Central memory CD4-positive, alpha-beta T cell (primary cell): ENCODE measurements around the gene CACNA2D2.

Source experiments
- DNase-seq: peaks from one replicate; pipeline ENCODE4 v3.0.0; 2022

CACNA2D2 gene

DNA sequence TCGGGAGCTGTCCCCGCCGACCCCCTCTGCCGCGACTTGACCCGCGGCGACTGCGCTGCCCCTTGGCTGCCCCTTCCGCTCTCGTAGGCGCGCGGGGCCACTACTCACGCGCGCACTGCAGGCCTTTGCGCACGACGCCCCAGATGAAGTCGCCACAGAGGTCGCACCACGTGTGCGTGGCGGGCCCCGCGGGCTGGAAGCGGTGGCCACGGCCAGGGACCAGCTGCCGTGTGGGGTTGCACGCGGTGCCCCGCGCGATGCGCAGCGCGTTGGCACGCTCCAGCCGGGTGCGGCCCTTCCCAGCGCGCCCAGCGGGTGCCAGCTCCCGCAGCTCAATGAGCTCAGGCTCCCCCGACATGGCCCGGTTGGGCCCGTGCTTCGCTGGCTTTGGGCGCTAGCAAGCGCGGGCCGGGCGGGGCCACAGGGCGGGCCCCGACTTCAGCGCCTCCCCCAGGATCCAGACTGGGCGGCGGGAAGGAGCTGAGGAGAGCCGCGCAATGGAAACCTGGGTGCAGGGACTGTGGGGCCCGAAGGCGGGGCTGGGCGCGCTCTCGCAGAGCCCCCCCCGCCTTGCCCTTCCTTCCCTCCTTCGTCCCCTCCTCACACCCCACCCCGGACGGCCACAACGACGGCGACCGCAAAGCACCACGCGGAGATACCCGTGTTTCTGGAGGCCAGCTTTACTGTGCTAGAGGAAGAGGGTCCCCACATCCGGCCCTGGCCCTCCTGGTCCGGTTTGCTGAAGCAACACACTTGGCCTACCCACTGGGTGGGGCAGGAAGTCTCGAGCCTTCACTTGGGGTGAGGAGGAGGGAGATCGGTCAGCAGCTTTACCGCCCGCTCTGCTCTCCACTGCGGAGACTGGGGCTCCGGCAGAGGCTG, 162.7 kb downstream of the CACNA2D2 start, which contains the start of gene RASSF1:
Gene RASSF1 (minus strand): TSS at position 389 of the 882 bp plus-strand sequence. CDS start 31 bp downstream, at position 358.
- peak; percentile 50 for DNase-seq

DNA sequence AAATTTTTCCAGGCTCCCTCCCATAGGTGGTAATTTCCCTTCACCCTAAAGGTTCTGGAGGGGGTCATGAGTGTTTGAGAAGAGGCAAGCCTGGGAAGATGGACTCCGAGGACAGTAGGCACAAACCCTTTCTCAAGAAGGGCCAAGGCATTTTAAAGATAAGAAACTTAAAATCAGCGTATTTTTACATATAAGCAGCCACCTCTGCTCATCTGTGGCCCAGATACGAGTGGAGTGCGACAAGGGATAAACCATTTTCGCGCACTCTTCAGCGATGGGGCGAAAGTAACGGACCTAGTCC, 163.3 kb downstream of the CACNA2D2 start:
- no peak for DNase-seq

DNA sequence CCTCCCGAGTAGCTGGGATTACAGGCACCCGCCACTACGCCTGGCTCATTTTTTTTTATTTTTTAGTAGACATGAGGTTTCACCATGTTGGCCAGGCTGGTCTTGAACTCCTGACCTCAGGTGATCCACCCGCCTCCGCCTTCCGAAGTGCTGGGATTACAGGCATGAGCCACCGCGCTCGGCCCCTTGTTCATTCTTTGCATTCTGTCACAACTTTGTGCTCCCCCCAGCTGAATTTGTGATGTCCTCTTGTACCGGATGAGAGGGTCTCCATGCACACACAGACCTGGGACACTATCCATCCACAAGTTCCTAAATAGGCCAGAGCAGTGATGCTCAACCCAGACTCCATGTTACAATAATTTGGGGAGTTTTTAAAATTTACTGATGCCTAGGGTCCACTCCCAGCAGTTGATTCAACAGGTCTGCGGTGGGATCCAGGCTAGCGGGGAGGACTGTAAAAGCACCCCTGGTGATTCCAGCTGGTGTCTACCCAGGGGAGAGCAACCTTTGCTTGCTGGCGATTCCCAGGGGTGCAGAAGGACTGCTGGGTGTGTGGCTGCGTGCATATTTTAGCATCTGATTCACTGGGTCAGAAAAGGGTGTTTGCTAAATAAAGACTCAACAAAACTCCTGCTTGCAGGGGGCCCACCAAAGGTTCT, 163.8 kb downstream of the CACNA2D2 start:
- DNase-seq = no peak

- no peak for DNase-seq
These were observed 164.5 kb downstream of the CACNA2D2 start for GRCh38 chr3:50338965-50339364.

GRCh38 chr3:50337175-50337861, 166.1 kb downstream of the CACNA2D2 start:
- DNase-seq = peak; percentile 95

DNA sequence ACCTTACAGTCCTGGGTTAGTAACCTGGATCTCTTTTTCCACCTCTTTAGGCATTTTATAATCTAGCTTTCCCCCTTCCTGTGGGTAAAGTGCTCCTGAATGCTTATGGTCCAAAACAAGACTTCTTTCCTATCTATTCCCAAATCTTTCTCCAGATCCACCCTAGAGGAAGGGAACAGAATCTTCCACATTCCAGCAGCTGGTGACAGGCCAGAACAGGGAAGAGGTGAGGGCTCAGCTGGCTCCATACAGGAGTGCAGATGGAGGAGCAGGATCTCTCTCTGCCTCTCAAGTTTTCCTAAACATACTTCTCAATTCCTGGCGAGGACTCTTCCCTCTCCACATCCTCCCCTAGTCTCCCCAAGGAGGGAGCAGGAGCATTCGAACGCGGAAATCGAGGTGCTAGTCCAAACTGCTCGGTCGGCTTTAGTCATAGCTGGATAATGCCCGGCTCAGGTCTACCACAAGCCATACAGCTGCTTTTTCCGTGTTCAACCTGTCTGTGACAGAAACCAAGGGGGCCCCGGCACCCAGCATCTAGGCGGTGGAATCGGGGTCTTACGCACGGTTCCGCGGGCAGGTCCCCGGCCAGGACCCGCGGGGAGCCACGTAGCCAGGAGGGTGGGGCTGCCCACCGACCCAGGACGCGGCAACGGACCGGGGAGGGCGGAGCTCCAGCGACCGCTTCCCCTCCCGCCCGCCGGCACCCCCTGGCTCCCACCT, 166.8 kb downstream of the CACNA2D2 start:
- no peak for DNase-seq

DNA sequence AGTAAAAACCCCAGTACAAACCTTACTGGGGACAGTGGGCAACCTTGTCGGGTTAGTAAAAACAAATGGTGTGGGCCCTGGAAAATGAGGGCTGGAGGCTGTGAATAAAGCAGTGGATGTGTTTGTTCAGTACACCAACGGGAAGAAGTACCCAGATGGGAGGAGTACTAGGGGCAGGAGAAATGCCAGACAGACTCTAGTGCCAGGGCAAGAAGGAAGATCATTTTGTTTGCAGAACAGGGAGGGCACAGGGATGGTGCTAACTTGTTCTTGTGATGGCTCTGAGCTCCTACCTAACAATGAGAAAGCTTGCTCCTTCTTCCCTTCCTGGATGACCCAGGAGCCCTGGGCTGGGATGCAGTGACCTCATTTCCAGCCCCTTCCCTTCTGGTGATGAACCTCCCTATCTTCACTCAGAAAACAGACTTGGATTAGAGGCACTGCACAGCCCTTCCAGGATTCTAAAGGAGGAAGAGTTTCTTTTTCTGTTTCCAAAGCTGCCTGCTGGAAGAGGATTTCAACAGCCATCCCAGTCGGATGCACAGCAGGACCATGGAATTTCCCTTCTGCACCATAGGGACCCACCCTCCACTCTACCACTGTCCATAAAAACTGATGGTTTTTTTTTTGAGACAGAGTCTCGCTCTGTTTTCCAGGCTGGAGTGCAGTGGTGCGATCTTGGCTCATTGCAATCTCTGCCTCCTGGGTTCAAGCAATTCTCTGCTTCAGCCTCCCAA, 168.9 kb downstream of the CACNA2D2 start:
- DNase-seq = no peak

DNA sequence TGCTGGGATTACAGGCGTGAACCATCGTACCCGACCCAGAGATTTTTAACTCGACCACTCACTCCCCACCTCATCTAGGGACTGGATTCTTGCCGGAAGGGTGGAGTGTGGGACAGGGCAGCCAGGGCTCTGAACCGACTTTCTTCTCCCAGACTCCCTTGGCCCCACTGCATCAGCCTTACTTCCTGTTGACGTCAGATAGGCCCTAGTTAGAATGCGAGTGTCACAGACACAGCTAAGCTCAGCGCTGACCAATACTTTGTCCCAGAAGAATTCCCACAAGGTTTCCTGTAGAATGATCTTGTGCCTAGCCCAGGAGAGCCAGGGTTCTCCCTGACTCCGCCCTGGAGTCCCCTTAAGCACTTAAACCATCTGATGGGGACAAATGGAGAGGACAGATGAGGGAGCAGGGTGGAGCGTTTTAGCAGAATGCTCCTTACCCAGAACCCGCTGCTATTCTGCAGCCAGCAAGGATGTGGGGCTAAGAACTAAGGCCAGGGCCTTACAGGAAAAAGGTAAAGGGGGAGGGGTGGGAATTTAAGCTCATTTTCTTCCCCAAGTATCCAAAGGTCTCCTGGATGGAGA, 169.6 kb downstream of the CACNA2D2 start:
- DNase-seq = no peak

- DNase-seq = no peak
These were observed 172.0 kb downstream of the CACNA2D2 start for GRCh38 chr3:50331364-50331907.

- no peak for DNase-seq
These were observed 173.1 kb downstream of the CACNA2D2 start for GRCh38 chr3:50330330-50330729.

- DNase-seq = peak; percentile 91
These were observed 175.3 kb downstream of the CACNA2D2 start, which contains the start of gene TUSC2 for GRCh38 chr3:50327943-50328691. TUSC2 (minus strand) TSS chr3:50328223; CDS start chr3:50328099, 124 bp downstream.

GRCh38 chr3:50327129-50327528, 176.3 kb downstream of the CACNA2D2 start:
- no peak for DNase-seq

- DNase-seq = no peak
These were observed 177.3 kb downstream of the CACNA2D2 start for GRCh38 chr3:50326182-50326541.

- DNase-seq = no peak
These were observed 177.8 kb downstream of the CACNA2D2 start for GRCh38 chr3:50325497-50326181.

GRCh38 chr3:50325113-50325480, 178.3 kb downstream of the CACNA2D2 start:
- no peak for DNase-seq

DNA sequence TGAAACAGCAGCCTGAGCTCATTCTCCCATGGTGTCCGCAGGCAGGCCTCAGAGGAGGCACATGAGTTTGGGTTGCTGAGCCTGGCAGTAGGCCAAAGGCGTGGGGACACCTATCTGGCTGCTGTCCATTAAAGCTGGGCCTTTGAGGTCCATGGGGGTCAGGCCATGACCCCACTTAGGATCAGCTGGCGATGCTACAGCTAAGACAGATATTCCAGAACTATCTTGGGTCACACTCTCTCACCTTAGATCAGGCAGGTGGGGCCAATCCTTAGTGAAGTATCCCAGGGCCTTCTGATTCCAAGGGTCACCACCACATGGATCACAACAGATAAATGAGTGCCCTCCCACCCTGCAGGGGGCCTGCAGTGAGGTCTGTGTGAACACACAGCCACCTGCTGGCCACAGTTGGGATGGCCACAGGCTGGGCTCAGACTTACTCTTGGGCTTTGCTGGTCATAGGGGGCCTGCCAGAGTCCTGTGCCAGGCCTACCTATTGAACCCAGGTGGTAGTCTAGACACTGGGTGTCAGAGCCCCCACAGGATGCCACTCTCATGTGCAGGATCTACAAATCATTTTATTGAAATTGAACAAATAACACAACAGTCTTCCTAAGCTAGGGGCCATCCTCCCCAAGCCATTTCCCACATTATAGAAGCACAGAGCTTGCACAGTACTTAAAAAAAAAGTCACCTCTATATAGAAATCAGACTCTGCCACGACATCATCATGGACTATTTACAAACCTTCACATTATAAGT, 178.9 kb downstream of the CACNA2D2 start:
- peak; percentile 41 for DNase-seq

GRCh38 chr3:50323614-50324199, 179.7 kb downstream of the CACNA2D2 start:
- no peak for DNase-seq

DNA sequence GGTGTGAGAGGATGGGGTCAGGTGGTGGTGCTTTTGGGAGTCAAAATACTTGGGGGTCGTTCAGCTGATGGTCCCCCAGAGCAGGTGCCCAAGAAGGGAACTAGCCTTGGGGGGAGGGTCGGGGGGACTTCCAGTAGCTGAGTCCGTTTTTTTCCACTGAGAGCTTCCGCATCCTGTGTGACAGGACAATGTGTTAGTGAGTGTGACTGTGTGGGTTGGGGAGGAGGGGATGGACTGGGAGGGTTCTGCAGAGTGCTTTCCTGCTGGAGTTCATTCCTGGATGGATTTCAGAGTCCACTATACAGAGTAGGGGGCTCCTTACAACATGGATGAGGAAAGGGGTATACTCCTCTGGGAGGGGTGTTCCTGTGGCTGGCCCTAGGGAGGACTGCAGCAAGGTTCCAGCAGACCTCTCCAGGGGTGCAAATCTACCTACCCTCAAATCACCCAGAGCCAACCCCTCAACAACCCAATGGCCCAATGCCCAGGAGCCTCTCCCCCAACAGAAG, 180.3 kb downstream of the CACNA2D2 start:
- DNase-seq = no peak
